CD4-positive, alpha-beta T cell treated with Interleukin-15 for 1 hour (primary cell): ENCODE measurements around the gene MBTPS1.

Source experiments
- DNase-seq: peaks from one replicate; pipeline ENCODE4 v3.0.0-alpha.2; 2020

MBTPS1 gene

GRCh38 chr16:84033251-84034195 lies 83.2 kb downstream of the MBTPS1 start:
- no peak for DNase-seq

GRCh38 chr16:84032458-84033178 lies 84.1 kb downstream of the MBTPS1 start:
- no peak for DNase-seq

- DNase-seq: no peak
Observed at GRCh38 chr16:84031556-84031955, 85.2 kb downstream of the MBTPS1 start.

GRCh38 chr16:84029297-84030047 lies 87.3 kb downstream of the MBTPS1 start:
- DNase-seq: no peak

GRCh38 chr16:84027625-84028024 lies 89.1 kb downstream of the MBTPS1 start:
- DNase-seq: no peak

GRCh38 chr16:84026606-84027005 lies 90.1 kb downstream of the MBTPS1 start:
- no peak for DNase-seq

- DNase-seq: no peak
Observed at GRCh38 chr16:84024854-84025253, 91.9 kb downstream of the MBTPS1 start.

GRCh38 chr16:84022644-84023043 lies 94.1 kb downstream of the MBTPS1 start:
- no peak for DNase-seq

- no peak for DNase-seq
Observed at GRCh38 chr16:84021488-84021887, 95.3 kb downstream of the MBTPS1 start.

GRCh38 chr16:84020353-84020752 lies 96.4 kb downstream of the MBTPS1 start:
- DNase-seq: no peak

- no peak for DNase-seq
Observed at GRCh38 chr16:84018710-84019109, 98.0 kb downstream of the MBTPS1 start.

- DNase-seq: no peak
Observed at GRCh38 chr16:84016477-84016876, 100.3 kb downstream of the MBTPS1 start.

GRCh38 chr16:84015399-84015798 lies 101.3 kb downstream of the MBTPS1 start:
- DNase-seq: no peak

- DNase-seq: no peak
Observed at GRCh38 chr16:84014570-84015327, 102.0 kb downstream of the MBTPS1 start.

GRCh38 chr16:84013787-84014569 lies 102.8 kb downstream of the MBTPS1 start:
- peak; percentile 68 for DNase-seq

- DNase-seq: no peak
Observed at GRCh38 chr16:84009282-84009681, 107.5 kb downstream of the MBTPS1 start.

- DNase-seq: no peak
Observed at GRCh38 chr16:84007965-84008364, 108.8 kb downstream of the MBTPS1 start.

GRCh38 chr16:84007520-84007919 lies 109.2 kb downstream of the MBTPS1 start:
- DNase-seq: no peak

GRCh38 chr16:84005391-84005790 lies 111.4 kb downstream of the MBTPS1 start:
- DNase-seq: no peak

- DNase-seq: no peak
Observed at GRCh38 chr16:84004442-84004841, 112.3 kb downstream of the MBTPS1 start.
